ENCODE measurements around the gene FCRLB. TPM values are rescaled to one million over a fixed set of nuclear protein-coding genes. Genes with fewer than 3 reads are reported as not detected.

FCRLB gene
- total and polyA plus RNA-seq, 9 of the 15 experiments (the other 6 are each of a cell fraction or from before 2014, with no cell fraction given), result 0.20 to 4.6 (median 1.3) TPM

DNA sequence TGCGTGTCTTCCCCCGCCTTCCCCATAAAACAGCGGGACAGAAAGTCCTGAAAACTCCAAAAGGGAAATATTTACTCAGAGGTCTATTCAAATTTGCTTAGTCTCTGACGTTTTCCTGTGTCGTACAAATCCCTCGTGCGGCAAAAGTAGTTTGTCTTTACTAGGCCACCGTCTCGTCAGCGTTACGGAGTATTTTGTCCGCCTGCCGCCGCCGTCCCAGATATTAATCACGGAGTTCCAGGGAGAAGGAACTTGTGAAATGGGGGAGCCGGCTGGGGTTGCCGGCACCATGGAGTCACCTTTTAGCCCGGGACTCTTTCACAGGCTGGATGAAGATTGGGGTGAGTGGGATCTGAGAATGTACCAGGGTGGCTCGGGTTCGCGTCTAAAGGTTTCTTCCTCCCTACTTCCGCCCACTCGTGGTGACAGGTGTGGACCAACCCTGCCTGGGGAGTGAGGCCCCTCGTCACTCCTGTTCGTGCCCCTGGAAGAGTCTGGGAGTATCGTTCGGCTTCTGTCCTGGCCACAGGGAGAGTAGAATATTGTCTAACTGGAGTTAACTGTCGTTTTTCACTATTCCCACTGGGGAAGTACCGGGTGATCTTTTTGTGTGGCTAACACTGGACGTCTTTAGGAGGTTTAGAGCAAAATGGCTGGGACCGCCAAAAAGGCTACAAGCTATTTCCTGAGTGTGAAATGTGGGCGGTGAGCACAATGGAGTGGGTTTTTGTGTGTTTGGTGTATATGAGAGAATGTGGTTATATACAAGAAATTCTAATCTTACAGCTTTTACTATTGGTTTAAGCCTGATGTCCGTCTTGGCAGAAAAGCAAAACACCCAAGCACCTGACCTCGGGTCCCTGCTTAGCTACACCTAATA, 45.0 kb downstream of the FCRLB start, which contains the start of gene ATF6 (continued):
- TF ChIP-seq SMAD4 (CRISPR knock-in tag; conservative IDR thresholded peaks at IDR 0.05), result peak; percentile 61; the same call in 1 of the 2 replicates
- TF ChIP-seq TAF9B (IDR thresholded peaks at IDR 0.05; ENCODE audit: partially characterized antibody), result peak; percentile 77
- peak; percentile 37 for TF ChIP-seq ASH1L (IDR thresholded peaks at IDR 0.05; ENCODE audit: borderline replicate concordance, low read depth, partially characterized antibody)
- TF ChIP-seq, protein P1, sequence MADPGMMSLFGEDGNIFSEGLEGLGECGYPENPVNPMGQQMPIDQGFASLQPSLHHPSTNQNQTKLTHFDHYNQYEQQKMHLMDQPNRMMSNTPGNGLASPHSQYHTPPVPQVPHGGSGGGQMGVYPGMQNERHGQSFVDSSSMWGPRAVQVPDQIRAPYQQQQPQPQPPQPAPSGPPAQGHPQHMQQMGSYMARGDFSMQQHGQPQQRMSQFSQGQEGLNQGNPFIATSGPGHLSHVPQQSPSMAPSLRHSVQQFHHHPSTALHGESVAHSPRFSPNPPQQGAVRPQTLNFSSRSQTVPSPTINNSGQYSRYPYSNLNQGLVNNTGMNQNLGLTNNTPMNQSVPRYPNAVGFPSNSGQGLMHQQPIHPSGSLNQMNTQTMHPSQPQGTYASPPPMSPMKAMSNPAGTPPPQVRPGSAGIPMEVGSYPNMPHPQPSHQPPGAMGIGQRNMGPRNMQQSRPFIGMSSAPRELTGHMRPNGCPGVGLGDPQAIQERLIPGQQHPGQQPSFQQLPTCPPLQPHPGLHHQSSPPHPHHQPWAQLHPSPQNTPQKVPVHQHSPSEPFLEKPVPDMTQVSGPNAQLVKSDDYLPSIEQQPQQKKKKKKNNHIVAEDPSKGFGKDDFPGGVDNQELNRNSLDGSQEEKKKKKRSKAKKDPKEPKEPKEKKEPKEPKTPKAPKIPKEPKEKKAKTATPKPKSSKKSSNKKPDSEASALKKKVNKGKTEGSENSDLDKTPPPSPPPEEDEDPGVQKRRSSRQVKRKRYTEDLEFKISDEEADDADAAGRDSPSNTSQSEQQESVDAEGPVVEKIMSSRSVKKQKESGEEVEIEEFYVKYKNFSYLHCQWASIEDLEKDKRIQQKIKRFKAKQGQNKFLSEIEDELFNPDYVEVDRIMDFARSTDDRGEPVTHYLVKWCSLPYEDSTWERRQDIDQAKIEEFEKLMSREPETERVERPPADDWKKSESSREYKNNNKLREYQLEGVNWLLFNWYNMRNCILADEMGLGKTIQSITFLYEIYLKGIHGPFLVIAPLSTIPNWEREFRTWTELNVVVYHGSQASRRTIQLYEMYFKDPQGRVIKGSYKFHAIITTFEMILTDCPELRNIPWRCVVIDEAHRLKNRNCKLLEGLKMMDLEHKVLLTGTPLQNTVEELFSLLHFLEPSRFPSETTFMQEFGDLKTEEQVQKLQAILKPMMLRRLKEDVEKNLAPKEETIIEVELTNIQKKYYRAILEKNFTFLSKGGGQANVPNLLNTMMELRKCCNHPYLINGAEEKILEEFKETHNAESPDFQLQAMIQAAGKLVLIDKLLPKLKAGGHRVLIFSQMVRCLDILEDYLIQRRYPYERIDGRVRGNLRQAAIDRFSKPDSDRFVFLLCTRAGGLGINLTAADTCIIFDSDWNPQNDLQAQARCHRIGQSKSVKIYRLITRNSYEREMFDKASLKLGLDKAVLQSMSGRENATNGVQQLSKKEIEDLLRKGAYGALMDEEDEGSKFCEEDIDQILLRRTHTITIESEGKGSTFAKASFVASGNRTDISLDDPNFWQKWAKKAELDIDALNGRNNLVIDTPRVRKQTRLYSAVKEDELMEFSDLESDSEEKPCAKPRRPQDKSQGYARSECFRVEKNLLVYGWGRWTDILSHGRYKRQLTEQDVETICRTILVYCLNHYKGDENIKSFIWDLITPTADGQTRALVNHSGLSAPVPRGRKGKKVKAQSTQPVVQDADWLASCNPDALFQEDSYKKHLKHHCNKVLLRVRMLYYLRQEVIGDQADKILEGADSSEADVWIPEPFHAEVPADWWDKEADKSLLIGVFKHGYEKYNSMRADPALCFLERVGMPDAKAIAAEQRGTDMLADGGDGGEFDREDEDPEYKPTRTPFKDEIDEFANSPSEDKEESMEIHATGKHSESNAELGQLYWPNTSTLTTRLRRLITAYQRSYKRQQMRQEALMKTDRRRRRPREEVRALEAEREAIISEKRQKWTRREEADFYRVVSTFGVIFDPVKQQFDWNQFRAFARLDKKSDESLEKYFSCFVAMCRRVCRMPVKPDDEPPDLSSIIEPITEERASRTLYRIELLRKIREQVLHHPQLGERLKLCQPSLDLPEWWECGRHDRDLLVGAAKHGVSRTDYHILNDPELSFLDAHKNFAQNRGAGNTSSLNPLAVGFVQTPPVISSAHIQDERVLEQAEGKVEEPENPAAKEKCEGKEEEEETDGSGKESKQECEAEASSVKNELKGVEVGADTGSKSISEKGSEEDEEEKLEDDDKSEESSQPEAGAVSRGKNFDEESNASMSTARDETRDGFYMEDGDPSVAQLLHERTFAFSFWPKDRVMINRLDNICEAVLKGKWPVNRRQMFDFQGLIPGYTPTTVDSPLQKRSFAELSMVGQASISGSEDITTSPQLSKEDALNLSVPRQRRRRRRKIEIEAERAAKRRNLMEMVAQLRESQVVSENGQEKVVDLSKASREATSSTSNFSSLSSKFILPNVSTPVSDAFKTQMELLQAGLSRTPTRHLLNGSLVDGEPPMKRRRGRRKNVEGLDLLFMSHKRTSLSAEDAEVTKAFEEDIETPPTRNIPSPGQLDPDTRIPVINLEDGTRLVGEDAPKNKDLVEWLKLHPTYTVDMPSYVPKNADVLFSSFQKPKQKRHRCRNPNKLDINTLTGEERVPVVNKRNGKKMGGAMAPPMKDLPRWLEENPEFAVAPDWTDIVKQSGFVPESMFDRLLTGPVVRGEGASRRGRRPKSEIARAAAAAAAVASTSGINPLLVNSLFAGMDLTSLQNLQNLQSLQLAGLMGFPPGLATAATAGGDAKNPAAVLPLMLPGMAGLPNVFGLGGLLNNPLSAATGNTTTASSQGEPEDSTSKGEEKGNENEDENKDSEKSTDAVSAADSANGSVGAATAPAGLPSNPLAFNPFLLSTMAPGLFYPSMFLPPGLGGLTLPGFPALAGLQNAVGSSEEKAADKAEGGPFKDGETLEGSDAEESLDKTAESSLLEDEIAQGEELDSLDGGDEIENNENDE (IDR thresholded peaks at IDR 0.05; ENCODE audit: low read depth, low read length), result no peak
- no peak for TF ChIP-seq MCM5 (IDR thresholded peaks at IDR 0.05; ENCODE audit: low read depth)
- no peak for TF ChIP-seq ZNF316 (IDR thresholded peaks at IDR 0.05)
- TF ChIP-seq FUS (optimal IDR thresholded peaks at IDR 0.05; ENCODE audit: low read depth, low read length), result no peak
- no peak for TF ChIP-seq ZKSCAN3 (CRISPR knock-in tag; IDR thresholded peaks at IDR 0.05)
- TF ChIP-seq NUFIP1 (IDR thresholded peaks at IDR 0.05; ENCODE audit: partially characterized antibody), result no peak
- no peak for TF ChIP-seq POLR3A (IDR thresholded peaks at IDR 0.05; ENCODE audit: borderline replicate concordance, extremely low read depth, insufficient read depth, insufficient read length)
- TF ChIP-seq MAFK (IDR thresholded peaks at IDR 0.05; ENCODE audit: low read length), result peak; percentile 41; the same call in 1 of the 2 replicates
- peak; percentile 62; the same call in 1 of the 2 replicates for TF ChIP-seq SOX6 (IDR thresholded peaks at IDR 0.05)
- no peak for TF ChIP-seq NFXL1 (CRISPR knock-in tag; IDR thresholded peaks at IDR 0.05)
- no peak for TF ChIP-seq THRAP3 (IDR thresholded peaks at IDR 0.05; ENCODE audit: borderline replicate concordance)
- TF ChIP-seq CBX3 (IDR thresholded peaks at IDR 0.05; ENCODE audit: borderline replicate concordance in 1 of 2, low read length in 2 of 2), result peak in 1 of 2 experiments; percentile 89; a peak in 1 of 3 replicates
- no peak for TF ChIP-seq NRF1 (conservative IDR thresholded peaks at IDR 0.05 in 1 of 2, IDR thresholded peaks at IDR 0.05 in 1 of 2)
- no peak for TF ChIP-seq SMC3 (conservative IDR thresholded peaks at IDR 0.05; ENCODE audit: insufficient read depth, low read depth, low read length)
- TF ChIP-seq WHSC1 (IDR thresholded peaks at IDR 0.05; ENCODE audit: low read length), result no peak

All from K562 (cell line).